CD4-positive, CD25-positive, alpha-beta regulatory T cell (primary cell): ENCODE data around the gene BCL10. TPM values are rescaled to one million over a fixed set of nuclear protein-coding genes. Genes with fewer than 3 reads are reported as not detected.

ENCODE experiments used
- ATAC-seq, 2 donors: fragments of 150-1000 bp; cut with Tn5 transposase; one replicate each; pipeline ENCODE4 v1.10.0; 2021; ENCODE audit warnings: low read depth in 2 of 2, moderate number of reproducible peaks in 2 of 2, moderate library complexity in 1 of 2
- DNase-seq, 3 donors: peaks; one replicate each; pipeline versions ENCODE4 v3.0.0 to v3.0.0-alpha.2; 2012 to 2022; ENCODE audit warnings: mixed read lengths in 1 of 3
- H3K27ac ChIP-seq: one replicate; pipeline ENCODE4 v1.7.0; 2013; ENCODE audit warnings: mild to moderate bottlenecking, low read length; ENCODE audit not compliant: insufficient read depth, poor library complexity, severe bottlenecking
- H3K27me3 ChIP-seq: one replicate; pipeline ENCODE4 v1.7.0; 2013; ENCODE audit warnings: low read length; ENCODE audit not compliant: control insufficient read depth, insufficient read depth
- H3K36me3 ChIP-seq: one replicate; pipeline ENCODE4 v1.7.0; 2013; ENCODE audit warnings: mild to moderate bottlenecking, low read length, moderate library complexity; ENCODE audit not compliant: control insufficient read depth, insufficient read depth
- H3K4me1 ChIP-seq: 2 replicates; pipeline ENCODE4 v1.7.0; 2013; ENCODE audit warnings: mild to moderate bottlenecking, low read length; ENCODE audit not compliant: insufficient read depth, control insufficient read depth, poor library complexity, severe bottlenecking
- H3K4me3 ChIP-seq: one replicate; pipeline ENCODE4 v1.7.0; 2013; ENCODE audit warnings: low read depth, mild to moderate bottlenecking, low read length, moderate library complexity
- H3K9me3 ChIP-seq, 2 experiments: 1 replicate in 1 of 2; 2 replicates in 1 of 2; pipeline ENCODE4 v1.7.0; 2013; ENCODE audit warnings: low read length in 2 of 2, mild to moderate bottlenecking in 1 of 2, moderate library complexity in 1 of 2; ENCODE audit not compliant: control insufficient read depth in 2 of 2
- H3K27ac Mint-ChIP-seq, 3 donors: one replicate each; pipeline ENCODE4 v1.8.0; 2020 to 2022; ENCODE audit warnings: mild to moderate bottlenecking in 3 of 3, mixed read lengths in 3 of 3, moderate library complexity in 2 of 3
- H3K27me3 Mint-ChIP-seq: one replicate; pipeline ENCODE4 v1.8.0; 2022; ENCODE audit warnings: mild to moderate bottlenecking, mixed read lengths
- H3K36me3 Mint-ChIP-seq: one replicate; pipeline ENCODE4 v1.8.0; 2020; ENCODE audit warnings: mixed read lengths
- H3K4me1 Mint-ChIP-seq, 4 donors: one replicate each; pipeline ENCODE4 v1.8.0; 2020 to 2022; ENCODE audit warnings: mixed read lengths in 4 of 4, mild to moderate bottlenecking in 1 of 4
- H3K4me3 Mint-ChIP-seq, 4 donors: one replicate each; pipeline ENCODE4 v1.8.0; 2020 to 2022; ENCODE audit warnings: mild to moderate bottlenecking in 4 of 4, mixed read lengths in 4 of 4, moderate library complexity in 3 of 4
- H3K9me3 Mint-ChIP-seq, 7 donors: one replicate each; pipeline ENCODE4 v1.8.0; 2020 to 2022; ENCODE audit warnings: mixed read lengths in 7 of 7, mild to moderate bottlenecking in 3 of 7, moderate library complexity in 2 of 7
- polyA plus RNA-seq, 4 donors: library from polyadenylated mRNA; unstranded; fragments of 300-500 nt; fragmentation: Illumina TruSeq; gene quantifications; one replicate each; pipeline ENCODE4 v1.2.3, GENCODE V29; 2021
- total RNA-seq: library from RNA; stranded (reverse); gene quantifications from one replicate; pipeline ENCODE4 v1.2.3, GENCODE V29; 2022

Gene BCL10
- total and polyA plus RNA-seq, 5 donors from 2014 or later = 25.9 to 64.4 (median 27.6) TPM

DNA sequence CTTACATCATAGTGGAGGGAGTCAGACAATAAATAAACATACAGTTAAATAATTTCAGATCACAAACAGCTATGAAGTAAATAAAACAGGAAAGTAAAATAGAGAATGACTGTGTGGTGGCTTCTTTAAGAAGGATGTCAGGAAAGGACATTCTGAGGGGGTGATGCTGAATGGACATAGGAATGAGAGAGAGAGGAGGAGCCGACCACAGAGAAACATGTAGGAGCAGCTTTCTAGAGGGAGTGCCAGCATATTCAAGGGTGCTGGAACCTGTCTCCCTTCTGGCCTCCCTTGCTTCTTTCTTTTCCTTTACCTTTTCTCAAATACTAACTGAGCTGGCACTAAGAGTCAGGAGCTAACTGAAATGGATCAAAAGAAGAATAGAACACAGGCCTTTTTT, 20.5 kb upstream of the BCL10 start:
- DNase-seq (no peak), ATAC-seq (no peak)
- Mint-ChIP-seq H3K27me3 (no peaks in the 10 kb centered on the region), H3K4me3 (no peak overlapping the region), H3K27ac (no peak overlapping the region), H3K9me3 (peaks cover 0 to 1% (median 0%) of the 10 kb centered on the region in 7 donors), H3K4me1 (peaks cover 0 to 10% (median 6%) of the 10 kb centered on the region in 4 donors), H3K36me3 (no peaks in the 10 kb centered on the region)
- peaks cover 8% of the 10 kb centered on the region for H3K4me1 ChIP-seq
- peaks cover 3% of the 10 kb centered on the region for H3K27me3 ChIP-seq
- no peaks in the 10 kb centered on the region for H3K9me3 ChIP-seq
- H3K36me3 ChIP-seq = no peaks in the 10 kb centered on the region
- no peak overlapping the region for H3K27ac ChIP-seq
- H3K4me3 ChIP-seq = no peak overlapping the region

DNA sequence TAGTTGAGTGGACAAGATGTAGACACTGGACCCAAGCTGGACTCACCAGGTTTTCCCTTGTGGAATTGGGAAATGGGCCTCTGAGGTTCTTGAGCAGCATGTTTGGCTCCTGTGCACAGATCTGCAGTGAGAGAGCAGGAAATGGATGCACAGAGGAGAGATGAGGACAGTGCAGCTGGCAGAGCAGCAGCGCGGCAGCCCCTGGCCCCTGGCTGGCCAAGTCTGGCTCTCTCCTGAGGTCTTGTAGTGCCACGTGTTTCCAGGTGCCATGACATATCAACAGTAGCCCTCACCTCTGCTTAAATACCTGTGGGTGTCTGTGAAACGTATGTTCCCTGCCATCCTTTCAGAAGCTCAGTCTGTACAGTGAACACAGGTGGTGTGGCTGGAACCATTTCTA, 19.2 kb upstream of the BCL10 start:
- ATAC-seq (no peak), DNase-seq (no peak)
- no peak overlapping the region for H3K27ac Mint-ChIP-seq
- Histone ChIP-seq H3K4me3 (no peak overlapping the region), H3K9me3 (no peaks in the 10 kb centered on the region), H3K27me3 (no peaks in the 10 kb centered on the region), H3K4me1 (peaks cover 8% of the 10 kb centered on the region), H3K27ac (no peak overlapping the region), H3K36me3 (no peaks in the 10 kb centered on the region)
- peaks cover 0 to 10% (median 6%) of the 10 kb centered on the region in 4 donors for H3K4me1 Mint-ChIP-seq
- H3K27me3 Mint-ChIP-seq = no peaks in the 10 kb centered on the region
- H3K9me3 Mint-ChIP-seq = peaks cover 0 to 1% (median 0%) of the 10 kb centered on the region in 7 donors
- no peak overlapping the region for H3K4me3 Mint-ChIP-seq
- no peaks in the 10 kb centered on the region for H3K36me3 Mint-ChIP-seq

DNA sequence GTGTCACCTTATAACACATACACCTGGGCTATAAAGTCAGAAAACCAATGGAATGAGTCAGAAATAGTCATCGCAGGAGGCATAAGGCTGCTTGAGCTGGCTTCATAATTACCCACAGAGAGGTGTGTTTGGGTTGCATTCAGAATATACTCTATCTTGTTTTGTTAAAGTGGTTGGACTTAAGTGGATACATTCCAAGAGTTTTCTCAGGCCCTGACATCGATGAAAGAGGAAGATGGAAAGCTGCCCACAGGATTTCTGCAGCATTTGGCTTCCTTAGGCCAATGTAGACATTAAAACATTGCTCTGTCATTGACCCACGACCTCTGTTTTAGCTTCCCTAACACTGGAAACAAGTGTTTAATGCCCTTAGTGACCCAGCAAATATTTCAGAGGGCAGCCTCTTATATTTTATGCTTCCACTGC, 18.6 kb upstream of the BCL10 start:
- no peak overlapping the region for H3K27ac Mint-ChIP-seq

DNA sequence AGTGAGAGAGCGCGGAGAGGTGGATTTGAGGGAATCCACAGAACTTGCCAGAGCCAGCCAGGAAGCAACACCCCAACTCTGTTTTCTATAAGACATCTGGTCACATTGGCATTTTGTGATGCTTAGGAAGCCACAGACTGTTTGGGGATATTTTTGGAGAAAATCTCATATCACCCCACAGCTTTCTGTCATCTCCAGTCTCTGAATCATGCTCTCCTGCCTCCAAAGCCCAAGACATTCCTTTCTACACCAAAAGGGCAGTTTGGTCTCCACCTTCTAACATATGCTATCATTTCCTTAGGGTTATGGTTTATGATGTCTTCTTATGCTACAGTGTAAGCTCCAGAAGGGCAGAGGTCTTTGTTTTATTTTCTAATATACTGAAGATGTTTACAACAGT, 14.4 kb upstream of the BCL10 start:
- Mint-ChIP-seq H3K36me3 (no peaks in the 10 kb centered on the region), H3K9me3 (no peaks in the 10 kb centered on the region), H3K4me1 (no peaks in the 10 kb centered on the region), H3K4me3 (no peak overlapping the region), H3K27ac (no peak overlapping the region), H3K27me3 (peaks cover 4% of the 10 kb centered on the region)
- Histone ChIP-seq H3K4me3 (no peak overlapping the region), H3K36me3 (no peaks in the 10 kb centered on the region), H3K27me3 (no peaks in the 10 kb centered on the region), H3K9me3 (no peaks in the 10 kb centered on the region), H3K27ac (no peak overlapping the region), H3K4me1 (no peaks in the 10 kb centered on the region)
- ATAC-seq (no peak), DNase-seq (no peak)

More for the DNA sequence above, 18.6 kb upstream of the BCL10 start:
- Mint-ChIP-seq H3K4me3 (no peak overlapping the region), H3K27me3 (no peaks in the 10 kb centered on the region), H3K36me3 (no peaks in the 10 kb centered on the region), H3K4me1 (peaks cover 0 to 10% (median 6%) of the 10 kb centered on the region in 4 donors), H3K9me3 (peaks cover 0 to 1% (median 0%) of the 10 kb centered on the region in 7 donors)
- DNase-seq (no peak), ATAC-seq (no peak)
- Histone ChIP-seq H3K36me3 (no peaks in the 10 kb centered on the region), H3K4me3 (no peak overlapping the region), H3K9me3 (no peaks in the 10 kb centered on the region), H3K27me3 (no peaks in the 10 kb centered on the region), H3K4me1 (peaks cover 8% of the 10 kb centered on the region), H3K27ac (no peak overlapping the region)

DNA sequence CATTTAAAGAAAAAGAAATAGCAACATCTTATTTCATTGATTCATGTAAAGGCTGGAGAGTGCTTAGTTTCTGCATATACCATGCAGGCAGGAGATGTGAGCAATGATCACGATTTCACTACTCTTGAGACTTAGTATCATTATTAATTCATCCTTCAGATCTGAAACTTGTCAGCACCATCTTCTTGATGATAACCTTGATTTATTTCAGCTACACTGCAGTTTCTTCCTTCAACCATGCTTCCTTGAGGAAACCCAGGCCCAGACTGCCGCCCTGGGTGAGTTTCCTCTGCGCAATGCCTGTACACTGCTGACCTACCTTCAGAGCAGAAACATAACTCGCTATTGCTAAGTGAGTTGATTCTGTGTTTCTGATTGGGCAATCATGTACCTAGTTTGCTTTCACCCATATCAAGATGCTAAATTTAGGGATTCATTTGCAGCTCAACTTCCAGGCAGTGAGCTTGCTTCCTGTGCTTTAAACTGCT, 13.5 kb upstream of the BCL10 start:
- H3K27ac Mint-ChIP-seq = no peak overlapping the region
- H3K4me3 Mint-ChIP-seq = no peak overlapping the region
- no peaks in the 10 kb centered on the region for H3K36me3 Mint-ChIP-seq
- no peak for ATAC-seq
- Histone ChIP-seq H3K27ac (no peak overlapping the region), H3K27me3 (no peaks in the 10 kb centered on the region), H3K9me3 (no peaks in the 10 kb centered on the region), H3K4me1 (no peaks in the 10 kb centered on the region), H3K36me3 (no peaks in the 10 kb centered on the region), H3K4me3 (no peak overlapping the region)
- no peaks in the 10 kb centered on the region for H3K9me3 Mint-ChIP-seq
- no peak for DNase-seq
- H3K4me1 Mint-ChIP-seq = no peaks in the 10 kb centered on the region
- H3K27me3 Mint-ChIP-seq = peaks cover 4% of the 10 kb centered on the region

DNA sequence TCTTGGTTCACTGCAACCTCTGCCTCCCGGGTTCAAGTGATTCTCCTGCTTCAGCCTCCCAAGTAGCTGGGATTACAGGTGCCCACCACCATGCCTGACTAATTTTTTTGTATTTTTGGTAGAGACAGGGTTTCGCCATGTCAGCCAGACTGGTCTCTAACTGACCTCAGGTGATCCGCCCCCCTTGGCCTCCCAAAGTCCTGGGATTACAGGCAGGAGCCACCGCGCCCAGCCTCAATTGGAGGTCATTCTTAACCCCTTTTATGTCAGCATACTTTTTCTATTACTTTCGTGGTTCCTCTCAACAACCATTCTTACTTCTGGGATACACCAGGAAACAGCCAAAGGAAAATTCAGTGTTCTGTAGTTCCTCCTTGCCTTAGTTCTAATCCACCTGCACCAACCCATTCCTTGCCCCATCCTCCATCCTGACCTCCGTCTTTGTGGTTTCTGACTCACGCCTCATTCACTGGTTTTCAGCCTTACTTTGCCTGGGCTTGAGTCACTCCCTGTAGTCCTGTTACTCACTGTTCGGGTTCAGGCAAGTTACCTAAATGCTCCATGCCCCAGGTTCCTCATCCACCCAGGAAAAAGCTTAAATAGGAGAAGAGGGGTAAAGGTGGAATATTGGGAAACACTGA, 12.9 kb upstream of the BCL10 start:
- Mint-ChIP-seq H3K9me3 (no peaks in the 10 kb centered on the region), H3K4me1 (no peaks in the 10 kb centered on the region), H3K4me3 (no peak overlapping the region), H3K27ac (no peak overlapping the region), H3K27me3 (peaks cover 4% of the 10 kb centered on the region), H3K36me3 (no peaks in the 10 kb centered on the region)
- H3K4me1 ChIP-seq = no peaks in the 10 kb centered on the region
- no peak overlapping the region for H3K4me3 ChIP-seq
- no peaks in the 10 kb centered on the region for H3K27me3 ChIP-seq
- ATAC-seq = no peak
- no peaks in the 10 kb centered on the region for H3K36me3 ChIP-seq
- H3K9me3 ChIP-seq = no peaks in the 10 kb centered on the region
- DNase-seq = no peak
- no peak overlapping the region for H3K27ac ChIP-seq

DNA sequence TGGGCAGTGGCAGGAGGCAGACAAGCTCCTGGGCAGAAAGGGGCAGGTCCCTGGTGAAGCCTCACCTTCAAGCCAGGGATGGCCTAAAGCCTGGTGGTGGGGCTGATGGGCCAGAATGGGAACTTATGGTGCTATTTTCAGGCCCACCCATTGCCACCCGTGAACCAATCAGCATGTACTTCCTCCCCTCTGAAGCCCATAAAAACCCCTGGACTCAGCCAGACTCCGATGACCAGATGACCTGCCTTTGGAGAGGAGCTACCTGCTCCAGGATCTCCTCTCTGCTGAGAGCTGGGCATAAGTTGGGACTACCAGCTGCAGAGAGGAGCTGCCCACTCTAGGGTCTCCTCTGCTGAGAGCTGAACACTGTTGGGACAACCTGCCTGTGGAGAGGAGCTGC, 7.8 kb upstream of the BCL10 start:
- H3K4me3 Mint-ChIP-seq = no peak overlapping the region
- no peaks in the 10 kb centered on the region for H3K27me3 ChIP-seq
- peaks cover 0 to 16% (median 3%) of the 10 kb centered on the region in 4 donors for H3K4me1 Mint-ChIP-seq
- no peaks in the 10 kb centered on the region for H3K36me3 ChIP-seq
- H3K36me3 Mint-ChIP-seq = no peaks in the 10 kb centered on the region
- ATAC-seq (no peak), DNase-seq (no peak)
- no peaks in the 10 kb centered on the region for H3K9me3 Mint-ChIP-seq
- peaks cover under 1% of the 10 kb centered on the region for H3K27me3 Mint-ChIP-seq
- no peaks in the 10 kb centered on the region for H3K9me3 ChIP-seq
- H3K4me1 ChIP-seq = no peaks in the 10 kb centered on the region
- H3K4me3 ChIP-seq = no peak overlapping the region
- H3K27ac ChIP-seq = no peak overlapping the region
- no peak overlapping the region for H3K27ac Mint-ChIP-seq
